Trophoblast cell (in vitro differentiated cells and primary cell): ENCODE results near the gene ASPSCR1.
A peak's percentile ranks its signal among the peaks of the same experiment; 100 is the strongest.

Source experiments
- DNase-seq, 2 donors: peaks; one replicate each; pipeline ENCODE4 v3.0.0-alpha.2; 2016
- H2AFZ ChIP-seq: 2 replicates; pipeline ENCODE4 v1.6.1; 2013; ENCODE audit warnings: low read length, moderate library complexity, mild to moderate bottlenecking; ENCODE audit not compliant: insufficient read depth, poor library complexity
- H2AK5ac ChIP-seq: 2 replicates; pipeline ENCODE4 v1.6.1; 2013; ENCODE audit warnings: mild to moderate bottlenecking, low read length
- H2BK120ac ChIP-seq: 2 replicates; pipeline ENCODE4 v1.6.1; 2013; ENCODE audit warnings: low read length, mild to moderate bottlenecking, moderate library complexity; ENCODE audit not compliant: insufficient read depth, poor library complexity
- H2BK12ac ChIP-seq: 2 replicates; pipeline ENCODE4 v1.6.1; 2013; ENCODE audit warnings: mild to moderate bottlenecking, low read length, moderate library complexity
- H2BK5ac ChIP-seq: 2 replicates; pipeline ENCODE4 v1.6.1; 2013; ENCODE audit warnings: low read length, low read depth, moderate library complexity, mild to moderate bottlenecking; ENCODE audit not compliant: poor library complexity
- H3K14ac ChIP-seq: 2 replicates; pipeline ENCODE4 v1.6.1; 2013; ENCODE audit warnings: mild to moderate bottlenecking, low read length
- H3K18ac ChIP-seq: 2 replicates; pipeline ENCODE4 v1.6.1; 2013; ENCODE audit warnings: mild to moderate bottlenecking, low read length
- H3K23ac ChIP-seq: 2 replicates; pipeline ENCODE4 v1.6.1; 2013; ENCODE audit warnings: low read length
- H3K27ac ChIP-seq: 2 replicates; pipeline ENCODE4 v1.5.1; 2013; ENCODE audit warnings: low read depth, mild to moderate bottlenecking, inconsistent platforms, low read length, moderate library complexity
- H3K27me3 ChIP-seq: 2 replicates; pipeline ENCODE4 v1.6.1; 2013; ENCODE audit warnings: inconsistent platforms, mild to moderate bottlenecking, low read length, moderate library complexity; ENCODE audit not compliant: insufficient read depth
- H3K36me3 ChIP-seq, 2 experiments: 1 replicate in 1 of 2; 2 replicates in 1 of 2; pipeline ENCODE4 v1.6.1; 2013; ENCODE audit warnings: low read length in 2 of 2, mild to moderate bottlenecking in 2 of 2, moderate library complexity in 1 of 2; ENCODE audit not compliant: insufficient read depth in 2 of 2, control insufficient read depth in 1 of 2
- H3K4ac ChIP-seq: 2 replicates; pipeline ENCODE4 v1.6.1; 2013; ENCODE audit warnings: low read depth, mild to moderate bottlenecking, low read length, moderate library complexity
- H3K4me1 ChIP-seq, 2 experiments: 1 replicate in 1 of 2; 2 replicates in 1 of 2; pipeline ENCODE4 v1.6.1; 2013; ENCODE audit warnings: low read length in 2 of 2, mild to moderate bottlenecking in 2 of 2, moderate library complexity in 1 of 2; ENCODE audit not compliant: insufficient read depth in 2 of 2, control insufficient read depth in 1 of 2
- H3K4me2 ChIP-seq: 2 replicates; pipeline ENCODE4 v1.6.1; 2013; ENCODE audit warnings: inconsistent platforms, mild to moderate bottlenecking, low read length, moderate library complexity
- H3K4me3 ChIP-seq: 2 replicates; pipeline ENCODE4 v1.5.1; 2013; ENCODE audit warnings: mild to moderate bottlenecking, low read depth, low read length, inconsistent platforms
- H3K79me1 ChIP-seq: one replicate; pipeline ENCODE4 v1.6.1; 2013; ENCODE audit warnings: low read length
- H3K79me2 ChIP-seq: 2 replicates; pipeline ENCODE4 v1.6.1; 2013; ENCODE audit warnings: low read length, mild to moderate bottlenecking; ENCODE audit not compliant: control insufficient read depth, insufficient read depth, poor library complexity
- H3K9ac ChIP-seq: 2 replicates; pipeline ENCODE4 v1.6.1; 2013; ENCODE audit warnings: mild to moderate bottlenecking, low read length
- H3K9me3 ChIP-seq: 2 replicates; pipeline ENCODE4 v1.6.1; 2013; ENCODE audit warnings: low read depth, mild to moderate bottlenecking, control low read depth, inconsistent platforms, low read length; ENCODE audit not compliant: insufficient read depth
- H4K12ac ChIP-seq: 2 replicates; pipeline ENCODE4 v1.6.1; 2013; ENCODE audit warnings: low read depth, mild to moderate bottlenecking, low read length, moderate library complexity
- H4K8ac ChIP-seq: 2 replicates; pipeline ENCODE4 v1.6.1; 2013; ENCODE audit warnings: low read depth, mild to moderate bottlenecking, low read length, moderate library complexity
- H4K91ac ChIP-seq: one replicate; pipeline ENCODE4 v1.6.1; 2013; ENCODE audit warnings: low read depth, mild to moderate bottlenecking, low read length, moderate library complexity
- WGBS: extraction: QIAGEN DNeasy Blood & Tissue Kit; methylation state at CpG from one replicate; pipeline ENCODE4 v1.1.7; 2013; ENCODE audit warnings: missing lambda C conversion rate; ENCODE audit not compliant: insufficient read length, insufficient coverage; ENCODE audit errors: extremely low coverage; 5-methylcytosine and 5-hydroxymethylcytosine counted together

Gene ASPSCR1

GRCh38 chr17:82008941-82009405 lies 31.5 kb downstream of the ASPSCR1 start:
- H4K12ac ChIP-seq = no peak overlapping the region
- no peak overlapping the region for H2AFZ ChIP-seq
- no CpG with 5 or more reads among the region's 28 CpGs for WGBS
- no peak overlapping the region for H2BK5ac ChIP-seq
- H2BK120ac ChIP-seq = no peak overlapping the region
- H4K8ac ChIP-seq = no peak overlapping the region
- H3K9ac ChIP-seq = no peak overlapping the region
- no peak overlapping the region for H3K18ac ChIP-seq
- H3K4me3 ChIP-seq = no peak overlapping the region
- no peak overlapping the region for H2BK12ac ChIP-seq
- no peak for DNase-seq
- H3K36me3 ChIP-seq = peaks cover 3 to 9% of the 10 kb centered on the region in 2 experiments
- peaks cover 5% of the 10 kb centered on the region for H3K9me3 ChIP-seq
- H4K91ac ChIP-seq = peak overlapping the region; percentile 14
- H3K79me2 ChIP-seq = peaks cover 8% of the 10 kb centered on the region
- peaks cover 31% of the 10 kb centered on the region for H3K79me1 ChIP-seq
- no peak overlapping the region for H3K27ac ChIP-seq
- no peaks in the 10 kb centered on the region for H3K27me3 ChIP-seq
- H2AK5ac ChIP-seq = no peak overlapping the region
- peaks cover 36 to 43% of the 10 kb centered on the region in 2 experiments for H3K4me1 ChIP-seq
- no peak overlapping the region for H3K4ac ChIP-seq
- no peak overlapping the region for H3K14ac ChIP-seq
- no peak overlapping the region for H3K23ac ChIP-seq
- H3K4me2 ChIP-seq = no peak overlapping the region

GRCh38 chr17:82009413-82009812 lies 32.0 kb downstream of the ASPSCR1 start:
- H3K14ac ChIP-seq = no peak overlapping the region
- H3K9ac ChIP-seq = no peak overlapping the region
- no peak overlapping the region for H3K27ac ChIP-seq
- no peak overlapping the region for H4K8ac ChIP-seq
- no peak overlapping the region for H3K4me3 ChIP-seq
- H3K18ac ChIP-seq = no peak overlapping the region
- peaks cover 6 to 9% of the 10 kb centered on the region in 2 experiments for H3K36me3 ChIP-seq
- no peak overlapping the region for H2BK12ac ChIP-seq
- H2AFZ ChIP-seq = no peak overlapping the region
- no peak overlapping the region for H4K91ac ChIP-seq
- no peak overlapping the region for H2AK5ac ChIP-seq
- no peaks in the 10 kb centered on the region for H3K27me3 ChIP-seq
- H3K4me2 ChIP-seq = no peak overlapping the region
- DNase-seq = no peak
- no CpG with 5 or more reads among the region's 15 CpGs for WGBS
- H2BK120ac ChIP-seq = no peak overlapping the region
- H3K9me3 ChIP-seq = peaks cover 5% of the 10 kb centered on the region
- no peak overlapping the region for H3K23ac ChIP-seq
- H3K4me1 ChIP-seq = peaks cover 31 to 39% of the 10 kb centered on the region in 2 experiments
- no peak overlapping the region for H3K4ac ChIP-seq
- H3K79me1 ChIP-seq = peaks cover 27% of the 10 kb centered on the region
- no peak overlapping the region for H4K12ac ChIP-seq
- peaks cover 4% of the 10 kb centered on the region for H3K79me2 ChIP-seq
- no peak overlapping the region for H2BK5ac ChIP-seq

- Histone ChIP-seq H3K4me1 (peaks cover 22 to 27% of the 10 kb centered on the region in 2 experiments), H4K8ac (no peak overlapping the region), H3K4me3 (no peak overlapping the region), H3K79me2 (peaks cover 2% of the 10 kb centered on the region), H2BK120ac (no peak overlapping the region), H3K4ac (no peak overlapping the region), H3K27me3 (no peaks in the 10 kb centered on the region), H3K36me3 (peaks cover 6 to 9% of the 10 kb centered on the region in 2 experiments), H4K12ac (no peak overlapping the region), H2AK5ac (peak overlapping the region; percentile 52), H3K18ac (no peak overlapping the region), H4K91ac (no peak overlapping the region), H3K79me1 (peaks cover 16% of the 10 kb centered on the region), H2BK5ac (no peak overlapping the region), H3K9ac (no peak overlapping the region), H3K27ac (no peak overlapping the region), H2AFZ (no peak overlapping the region), H3K9me3 (peaks cover 3% of the 10 kb centered on the region), H3K23ac (no peak overlapping the region), H2BK12ac (no peak overlapping the region), H3K14ac (no peak overlapping the region), H3K4me2 (no peak overlapping the region)
- DNase-seq = no peak
- WGBS = no CpG with 5 or more reads among the region's 39 CpGs
Measured at GRCh38 chr17:82010575-82011525, 33.4 kb downstream of the ASPSCR1 start.

- H3K23ac ChIP-seq = no peak overlapping the region
- no peak overlapping the region for H2AFZ ChIP-seq
- WGBS = no CpG with 5 or more reads among the region's 19 CpGs
- peaks cover 6 to 9% of the 10 kb centered on the region in 2 experiments for H3K36me3 ChIP-seq
- H2AK5ac ChIP-seq = no peak overlapping the region
- no peaks in the 10 kb centered on the region for H3K9me3 ChIP-seq
- H3K9ac ChIP-seq = no peak overlapping the region
- H3K79me1 ChIP-seq = peaks cover 16% of the 10 kb centered on the region
- H3K4ac ChIP-seq = no peak overlapping the region
- H4K91ac ChIP-seq = peak overlapping the region; percentile 71
- peaks cover 19 to 22% of the 10 kb centered on the region in 2 experiments for H3K4me1 ChIP-seq
- H2BK5ac ChIP-seq = no peak overlapping the region
- no peak overlapping the region for H3K4me3 ChIP-seq
- H4K12ac ChIP-seq = no peak overlapping the region
- DNase-seq = no peak
- no peak overlapping the region for H2BK120ac ChIP-seq
- no peaks in the 10 kb centered on the region for H3K27me3 ChIP-seq
- H3K79me2 ChIP-seq = peaks cover 2% of the 10 kb centered on the region
- no peak overlapping the region for H3K27ac ChIP-seq
- H3K14ac ChIP-seq = no peak overlapping the region
- H3K18ac ChIP-seq = no peak overlapping the region
- no peak overlapping the region for H3K4me2 ChIP-seq
- peak overlapping the region; percentile 38 for H2BK12ac ChIP-seq
- no peak overlapping the region for H4K8ac ChIP-seq
Measured at GRCh38 chr17:82011617-82012187, 34.3 kb downstream of the ASPSCR1 start.
